ENCODE results near the gene MAP3K5.

- no peak for TF ChIP-seq CTCF (IDR thresholded peaks at IDR 0.05; ENCODE audit: insufficient read depth, low read length, poor library complexity, severe bottlenecking)
- no peak for TF ChIP-seq EZH2phosphoT487 (conservative IDR thresholded peaks at IDR 0.05; ENCODE audit: low read length)
Measured at GRCh38 chr6:136614994-136615393, 177.3 kb downstream of the MAP3K5 start.
